HepG2 (cell line): ENCODE measurements around the gene TMSB15B. TPM values are rescaled to one million over a fixed set of nuclear protein-coding genes. Genes with fewer than 3 reads are reported as not detected.

Experiments used
- ATAC-seq: fragments of 200-7000 bp; cut with Tn5 transposase; 3 replicates; pipeline ENCODE4 v1.9.1; 2020; ENCODE audit warnings: mild to moderate bottlenecking, moderate library complexity
- BruUV-seq: library from RNA; stranded (reverse); fragments of 400-500 nt; replicated peaks from 2 replicates; lab custom pipeline; 2021; lab: Mats Ljungman, UMichigan
- CTCF ChIA-PET: fragments of 300-600 bp; formaldehyde crosslinking; extraction: SDS; loops from one replicate; lab custom pipeline; 2021; ENCODE audit warnings: low total read pairs, inconsistent platforms, low intra/inter-chr PET ratio; lab: Yijun Ruan, JAX
- POLR2A ChIA-PET: fragments of 350-600 bp; sonication (Branson Sonifier 250); formaldehyde crosslinking; loops from one replicate; lab custom pipeline; 2020; ENCODE audit warnings: antibody characterized with exemption, inconsistent platforms; lab: Yijun Ruan, JAX
- DNase-seq: peaks from one replicate; pipeline ENCODE4 v3.0.0-alpha.2; 2015; ENCODE audit warnings: low spot score
- FAIRE-seq: peaks from 3 replicates; lab custom pipeline; 2011; peaks lifted over from hg19 to GRCh38; lab: Jason Lieb, UNC
- H2AFZ ChIP-seq: one replicate; pipeline ENCODE4 v1.6.1; 2011; ENCODE audit warnings: low read length, inconsistent platforms
- H3K27ac ChIP-seq: fragments of 300-600 bp; 3 replicates; pipeline ENCODE4 v1.8.0; 2011; ENCODE audit warnings: mixed run types, mild to moderate bottlenecking, mixed read lengths, low read length, inconsistent platforms; ENCODE audit not compliant: insufficient read depth; ENCODE audit errors: extremely low read length
- H3K27me3 ChIP-seq, 2 experiments: fragments of 200-600 bp in 1 of 2; 2 replicates in 1 of 2; 3 replicates in 1 of 2; pipeline versions ENCODE4 v1.6.0 to v1.8.0; 2011; ENCODE audit warnings: low read length in 2 of 2, mild to moderate bottlenecking in 2 of 2, moderate library complexity in 2 of 2, inconsistent platforms in 1 of 2; ENCODE audit not compliant: insufficient read depth in 2 of 2, control insufficient read depth in 1 of 2
- H3K36me3 ChIP-seq, 2 experiments: fragments of 200-600 bp in 1 of 2; replicated peaks in 1 of 2; 2 replicates in 1 of 2; 3 replicates in 1 of 2; pipeline versions ENCODE4 v1.5.1 to v1.8.0; 2011; ENCODE audit warnings: low read length in 2 of 2, inconsistent platforms in 1 of 2; ENCODE audit not compliant: insufficient read depth in 2 of 2, control insufficient read depth in 1 of 2
- H3K4me1 ChIP-seq: 2 replicates; pipeline ENCODE4 v1.5.1; 2012; ENCODE audit warnings: low read length, inconsistent platforms; ENCODE audit not compliant: insufficient read depth
- H3K4me2 ChIP-seq: 2 replicates; pipeline ENCODE4 v1.6.0; 2011; ENCODE audit warnings: low read depth, low read length, inconsistent platforms
- H3K4me3 ChIP-seq, 3 experiments: fragments of 200-600 bp in 1 of 3; sonication (generic), shearing (Covaris generic) in 1 of 3; replicated peaks in 1 of 3; 2 replicates each; pipeline ENCODE4 v1.5.1; 2011 to 2016; ENCODE audit warnings: low read length in 3 of 3, inconsistent platforms in 2 of 3, low read depth in 2 of 3, mild to moderate bottlenecking in 2 of 3, control low read depth in 1 of 3, mixed read lengths in 1 of 3; ENCODE audit not compliant: insufficient read depth in 1 of 3
- H3K79me2 ChIP-seq: one replicate; pipeline ENCODE4 v1.6.1; 2011; ENCODE audit warnings: low read length, inconsistent platforms; ENCODE audit not compliant: insufficient read depth
- H3K9ac ChIP-seq: 2 replicates; pipeline ENCODE4 v1.6.0; 2011; ENCODE audit warnings: mild to moderate bottlenecking, low read depth, low read length, inconsistent platforms; ENCODE audit not compliant: insufficient read depth
- H3K9me3 ChIP-seq: 2 replicates; pipeline ENCODE4 v1.5.1; 2012; ENCODE audit warnings: mild to moderate bottlenecking, low read length
- H4K20me1 ChIP-seq: 2 replicates; pipeline ENCODE4 v1.6.0; 2011; ENCODE audit warnings: inconsistent platforms, mild to moderate bottlenecking, low read length, moderate library complexity; ENCODE audit not compliant: insufficient read depth
- FOXJ3 ChIP-seq: sonication (generic); formaldehyde crosslinking; IDR thresholded peaks from 2 replicates; pipeline ENCODE4 v1.4.0; 2020; ENCODE audit warnings: missing genetic modification reagents, mild to moderate bottlenecking, borderline replicate concordance
- IKZF4 ChIP-seq: sonication (generic); formaldehyde crosslinking; IDR thresholded peaks from 2 replicates; pipeline ENCODE4 v1.5.1; 2020; ENCODE audit warnings: borderline replicate concordance, mild to moderate bottlenecking, low read depth, missing genetic modification reagents; ENCODE audit errors: not compliant biosample characterization
- NCOA5 ChIP-seq: sonication (generic); formaldehyde crosslinking; IDR thresholded peaks from 2 replicates; pipeline ENCODE4 v1.4.0; 2020; ENCODE audit warnings: missing genetic modification reagents
- RFXAP ChIP-seq: sonication (generic); formaldehyde crosslinking; IDR thresholded peaks from 2 replicates; pipeline ENCODE4 v1.4.0; 2020; ENCODE audit warnings: missing genetic modification reagents, borderline replicate concordance
- ZFP36L1 ChIP-seq: sonication (generic); formaldehyde crosslinking; IDR thresholded peaks from 2 replicates; pipeline ENCODE4 v1.8.0; 2022; ENCODE audit warnings: mild to moderate bottlenecking, missing genetic modification reagents, moderate library complexity
- ZNF567 ChIP-seq: sonication (generic); formaldehyde crosslinking; IDR thresholded peaks from 2 replicates; pipeline ENCODE4 v1.8.1; 2023; ENCODE audit warnings: mild to moderate bottlenecking, missing genetic modification reagents, borderline replicate concordance
- WGBS: methylation state at CpG from one replicate; pipeline ENCODE4 v1.1.6; 2017; ENCODE audit warnings: low lambda C conversion rate; 5-methylcytosine and 5-hydroxymethylcytosine counted together
- in situ Hi-C: cut with HindIII; loops from 2 replicates; pipeline ENCODE4 v1.10.0; 2017; ENCODE audit warnings: low pct_unique_long_range_greater_than_20kb; ENCODE audit not compliant: extremely low pct_ligation_motif_present
- intact Hi-C: fragments of 100-400 bp; cut with micrococcal nuclease; formaldehyde crosslinking; loops from one replicate; pipeline ENCODE4 v1.10.0; 2022; ENCODE audit not compliant: unreplicated experiment
- polyA plus RNA-seq, 8 experiments: library from polyadenylated mRNA; depleted of rRNA in 3 of 8; stranded (reverse) in 7 of 8; unstranded in 1 of 8; fragments of >200 nt; fragmentation: Illumina TruSeq in 4 of 8; extraction: Trizol in 4 of 8; gene quantifications; 2 replicates each; pipeline versions ENCODE4 v1.2.1 to v1.2.3, GENCODE V29; 2011 to 2016; ENCODE audit warnings: low read depth in 4 of 8, missing spikeins in 1 of 8, mixed read lengths in 1 of 8; ENCODE audit not compliant: insufficient read depth in 1 of 8
- total RNA-seq, 5 experiments: library from RNA; depleted of rRNA; stranded (reverse); fragments of >200 nt; fragmentation: Illumina TruSeq; extraction: Trizol; gene quantifications; 2 replicates each; pipeline ENCODE4 v1.2.3, GENCODE V29; 2016; ENCODE audit warnings: low read depth in 1 of 5
- TF ChIP-seq, protein P1 (sequence below): sonication (generic); formaldehyde crosslinking; IDR thresholded peaks from 2 replicates; pipeline ENCODE4 v1.8.0; 2022; ENCODE audit warnings: missing genetic modification reagents, mild to moderate bottlenecking, inconsistent platforms, borderline replicate concordance
- TF ChIP-seq, protein P2 (sequence below): sonication (generic); formaldehyde crosslinking; IDR thresholded peaks from 2 replicates; pipeline ENCODE4 v1.4.0; 2020; ENCODE audit warnings: missing genetic modification reagents
- TF ChIP-seq, protein P3 (sequence below): sonication (generic); formaldehyde crosslinking; IDR thresholded peaks from 2 replicates; pipeline ENCODE4 v1.9.0; 2021; ENCODE audit warnings: missing genetic modification reagents, borderline replicate concordance
- TF ChIP-seq, protein P4 (sequence below), 2 experiments: sonication (generic) in 1 of 2; formaldehyde crosslinking in 1 of 2; IDR thresholded peaks; 2 replicates each; pipeline versions ENCODE4 v1.6.1 to v1.9.0; 2014 to 2022; ENCODE audit warnings: antibody characterized with exemption in 1 of 2, borderline replicate concordance in 1 of 2, inconsistent platforms in 1 of 2, low read depth in 1 of 2, missing genetic modification reagents in 1 of 2

Gene TMSB15B
- total and polyA plus RNA-seq, 2 of the 13 experiments (the other 11 are each of a cell fraction or from before 2014, with no cell fraction given) = not detected

DNA sequence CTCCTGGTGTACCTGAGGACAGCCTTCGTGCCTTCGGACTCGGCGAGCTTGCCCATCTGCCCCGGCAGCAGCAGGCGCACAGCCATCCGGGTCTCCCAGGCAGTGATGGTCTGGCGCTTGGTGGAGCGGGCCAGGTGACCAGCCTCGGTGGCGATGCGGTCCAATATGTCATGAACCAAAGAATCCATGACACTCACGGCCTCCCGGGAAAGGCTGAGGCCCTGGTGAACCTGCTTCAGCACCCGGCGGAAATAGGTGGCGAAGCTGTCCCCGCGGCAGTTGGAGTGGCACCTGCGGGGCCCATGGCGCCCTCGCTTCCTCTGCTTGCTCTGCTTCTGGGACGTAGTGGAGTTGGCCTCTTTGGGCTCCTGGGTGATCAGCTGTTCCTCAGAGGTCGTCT is 50.7 kb downstream of the TMSB15B start (continued):
- TF ChIP-seq, protein P1, sequence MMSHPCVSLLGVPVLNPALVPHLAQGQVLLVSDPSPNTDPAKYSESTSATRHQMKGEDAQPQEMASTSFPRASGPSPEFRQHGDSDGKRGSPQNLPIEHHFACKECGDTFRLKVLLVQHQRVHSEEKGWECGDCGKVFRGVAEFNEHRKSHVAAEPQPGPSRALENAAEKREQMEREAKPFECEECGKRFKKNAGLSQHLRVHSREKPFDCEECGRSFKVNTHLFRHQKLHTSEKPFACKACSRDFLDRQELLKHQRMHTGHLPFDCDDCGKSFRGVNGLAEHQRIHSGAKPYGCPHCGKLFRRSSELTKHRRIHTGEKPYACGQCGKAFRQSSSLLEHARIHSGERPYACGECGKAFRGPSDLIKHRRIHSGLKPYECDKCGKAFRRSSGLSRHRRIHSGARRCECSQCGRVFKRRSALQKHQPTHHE (CRISPR knock-in tag) = no peak
- TF ChIP-seq, protein P2, sequence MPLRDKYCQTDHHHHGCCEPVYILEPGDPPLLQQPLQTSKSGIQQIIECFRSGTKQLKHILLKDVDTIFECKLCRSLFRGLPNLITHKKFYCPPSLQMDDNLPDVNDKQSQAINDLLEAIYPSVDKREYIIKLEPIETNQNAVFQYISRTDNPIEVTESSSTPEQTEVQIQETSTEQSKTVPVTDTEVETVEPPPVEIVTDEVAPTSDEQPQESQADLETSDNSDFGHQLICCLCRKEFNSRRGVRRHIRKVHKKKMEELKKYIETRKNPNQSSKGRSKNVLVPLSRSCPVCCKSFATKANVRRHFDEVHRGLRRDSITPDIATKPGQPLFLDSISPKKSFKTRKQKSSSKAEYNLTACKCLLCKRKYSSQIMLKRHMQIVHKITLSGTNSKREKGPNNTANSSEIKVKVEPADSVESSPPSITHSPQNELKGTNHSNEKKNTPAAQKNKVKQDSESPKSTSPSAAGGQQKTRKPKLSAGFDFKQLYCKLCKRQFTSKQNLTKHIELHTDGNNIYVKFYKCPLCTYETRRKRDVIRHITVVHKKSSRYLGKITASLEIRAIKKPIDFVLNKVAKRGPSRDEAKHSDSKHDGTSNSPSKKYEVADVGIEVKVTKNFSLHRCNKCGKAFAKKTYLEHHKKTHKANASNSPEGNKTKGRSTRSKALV (CRISPR knock-in tag) = no peak
- TF ChIP-seq, protein P3, sequence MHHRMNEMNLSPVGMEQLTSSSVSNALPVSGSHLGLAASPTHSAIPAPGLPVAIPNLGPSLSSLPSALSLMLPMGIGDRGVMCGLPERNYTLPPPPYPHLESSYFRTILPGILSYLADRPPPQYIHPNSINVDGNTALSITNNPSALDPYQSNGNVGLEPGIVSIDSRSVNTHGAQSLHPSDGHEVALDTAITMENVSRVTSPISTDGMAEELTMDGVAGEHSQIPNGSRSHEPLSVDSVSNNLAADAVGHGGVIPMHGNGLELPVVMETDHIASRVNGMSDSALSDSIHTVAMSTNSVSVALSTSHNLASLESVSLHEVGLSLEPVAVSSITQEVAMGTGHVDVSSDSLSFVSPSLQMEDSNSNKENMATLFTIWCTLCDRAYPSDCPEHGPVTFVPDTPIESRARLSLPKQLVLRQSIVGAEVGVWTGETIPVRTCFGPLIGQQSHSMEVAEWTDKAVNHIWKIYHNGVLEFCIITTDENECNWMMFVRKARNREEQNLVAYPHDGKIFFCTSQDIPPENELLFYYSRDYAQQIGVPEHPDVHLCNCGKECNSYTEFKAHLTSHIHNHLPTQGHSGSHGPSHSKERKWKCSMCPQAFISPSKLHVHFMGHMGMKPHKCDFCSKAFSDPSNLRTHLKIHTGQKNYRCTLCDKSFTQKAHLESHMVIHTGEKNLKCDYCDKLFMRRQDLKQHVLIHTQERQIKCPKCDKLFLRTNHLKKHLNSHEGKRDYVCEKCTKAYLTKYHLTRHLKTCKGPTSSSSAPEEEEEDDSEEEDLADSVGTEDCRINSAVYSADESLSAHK (CRISPR knock-in tag) = no peak

DNA sequence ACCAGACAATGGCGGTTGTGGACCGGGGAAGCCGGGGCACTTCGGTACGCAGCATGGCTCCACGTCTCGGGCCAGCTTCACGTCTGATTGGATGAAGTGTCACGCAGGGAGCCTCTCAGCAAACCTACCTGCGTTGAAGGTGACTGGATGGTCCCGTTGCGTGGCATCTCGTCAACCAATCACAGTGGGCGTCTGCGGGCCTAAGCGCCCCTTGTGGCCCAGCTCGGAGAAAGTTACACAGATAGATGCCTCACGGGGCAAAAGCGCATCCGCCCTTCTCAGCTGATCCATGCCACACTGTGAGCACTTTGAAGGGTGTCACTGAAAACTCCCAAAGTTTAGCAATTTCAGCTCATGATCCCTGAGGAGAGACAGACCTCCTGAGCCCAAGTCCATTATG is 51.2 kb downstream of the TMSB15B start, which contains the start of gene H2BW1:
Gene H2BW1 (minus strand): TSS at position 103 of the 400 bp plus-strand sequence. CDS start 132 bp downstream, outside the sequence.
- ATAC-seq (no peak), FAIRE-seq (no peak)
- TF ChIP-seq RFXAP (CRISPR knock-in tag) = no peak
- TF ChIP-seq ZFP36L1 (CRISPR knock-in tag) = no peak
- TF ChIP-seq FOXJ3 = no peak
- TF ChIP-seq ZNF567 (CRISPR knock-in tag) = no peak
- TF ChIP-seq NCOA5 (CRISPR knock-in tag) = no peak
- TF ChIP-seq, protein P4, sequence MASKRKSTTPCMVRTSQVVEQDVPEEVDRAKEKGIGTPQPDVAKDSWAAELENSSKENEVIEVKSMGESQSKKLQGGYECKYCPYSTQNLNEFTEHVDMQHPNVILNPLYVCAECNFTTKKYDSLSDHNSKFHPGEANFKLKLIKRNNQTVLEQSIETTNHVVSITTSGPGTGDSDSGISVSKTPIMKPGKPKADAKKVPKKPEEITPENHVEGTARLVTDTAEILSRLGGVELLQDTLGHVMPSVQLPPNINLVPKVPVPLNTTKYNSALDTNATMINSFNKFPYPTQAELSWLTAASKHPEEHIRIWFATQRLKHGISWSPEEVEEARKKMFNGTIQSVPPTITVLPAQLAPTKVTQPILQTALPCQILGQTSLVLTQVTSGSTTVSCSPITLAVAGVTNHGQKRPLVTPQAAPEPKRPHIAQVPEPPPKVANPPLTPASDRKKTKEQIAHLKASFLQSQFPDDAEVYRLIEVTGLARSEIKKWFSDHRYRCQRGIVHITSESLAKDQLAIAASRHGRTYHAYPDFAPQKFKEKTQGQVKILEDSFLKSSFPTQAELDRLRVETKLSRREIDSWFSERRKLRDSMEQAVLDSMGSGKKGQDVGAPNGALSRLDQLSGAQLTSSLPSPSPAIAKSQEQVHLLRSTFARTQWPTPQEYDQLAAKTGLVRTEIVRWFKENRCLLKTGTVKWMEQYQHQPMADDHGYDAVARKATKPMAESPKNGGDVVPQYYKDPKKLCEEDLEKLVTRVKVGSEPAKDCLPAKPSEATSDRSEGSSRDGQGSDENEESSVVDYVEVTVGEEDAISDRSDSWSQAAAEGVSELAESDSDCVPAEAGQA (IDR thresholded peaks at IDR 0.05; ENCODE audit: low read depth) = no peak
- TF ChIP-seq, protein P4 (CRISPR knock-in tag; IDR thresholded peaks at IDR 0.05; ENCODE audit: borderline replicate concordance) = no peak
- TF ChIP-seq IKZF4 (CRISPR knock-in tag) = no peak

More for the DNA sequence above, 51.2 kb downstream of the TMSB15B start, which contains the start of gene H2BW1:
- Histone ChIP-seq H3K4me1 (no peaks in the 10 kb centered on the region), H3K27me3 (no peaks in the 10 kb centered on the region), H3K79me2 (no peaks in the 10 kb centered on the region), H3K36me3 (no peaks in the 10 kb centered on the region), H4K20me1 (no peaks in the 10 kb centered on the region), H3K27ac (no peak within 1 kb of the TSS), H3K9ac (no peak within 1 kb of the TSS), H3K4me3 (no peak within 1 kb of the TSS), H2AFZ (no peak within 1 kb of the TSS), H3K4me2 (no peak within 1 kb of the TSS), H3K9me3 (no peaks in the 10 kb centered on the region)
- CTCF ChIA-PET = no interaction called here
- no peak for DNase-seq
- in situ Hi-C loops = no loop called here
- POLR2A ChIA-PET = no interaction called here
- intact Hi-C loops = no loop called here
- BruUV-seq = no TSS peak
- WGBS = no CpG with 5 or more reads among the region's 20 CpGs
